ENCODE measurements around the gene TENM3. TPM values are rescaled to one million over a fixed set of nuclear protein-coding genes. Genes with fewer than 3 reads are reported as not detected.

The TENM3 gene
- total RNA-seq, 1 donor from 2014 or later: 0.05 TPM

- Mint-ChIP-seq H3K36me3 (ENCODE audit: low read depth) (peaks cover 3% of the 10 kb centered on the region), H3K27me3 (ENCODE audit: low read depth) (peaks cover 53% of the 10 kb centered on the region), H3K27ac (no peak overlapping the region), H3K4me3 (ENCODE audit: low read depth) (no peak overlapping the region), H3K9me3 (no peaks in the 10 kb centered on the region), H3K4me1 (ENCODE audit: low read depth) (peaks cover 6% of the 10 kb centered on the region)
- DNase-seq (ENCODE audit: low spot score): no peak
- intact Hi-C loops (cut with micrococcal nuclease): loop anchor here (5.0 kb wide), 1 partner anchor 303 kb away; no protein-coding TSS in a partner anchor
Observed at GRCh38 chr4:182449930-182450439, 206.8 kb downstream of the TENM3 start.

- H3K4me1 Mint-ChIP-seq (ENCODE audit: low read depth): peaks cover 6% of the 10 kb centered on the region
- no peak for DNase-seq (ENCODE audit: low spot score)
- H3K4me3 Mint-ChIP-seq (ENCODE audit: low read depth): no peak overlapping the region
- H3K36me3 Mint-ChIP-seq (ENCODE audit: low read depth): peaks cover 3% of the 10 kb centered on the region
- intact Hi-C loops (cut with micrococcal nuclease): no loop called here
- no peak overlapping the region for H3K27ac Mint-ChIP-seq
- H3K9me3 Mint-ChIP-seq: no peaks in the 10 kb centered on the region
- H3K27me3 Mint-ChIP-seq (ENCODE audit: low read depth): peaks cover 48% of the 10 kb centered on the region
Observed at GRCh38 chr4:182451441-182451840, 208.2 kb downstream of the TENM3 start.

- Mint-ChIP-seq H3K36me3 (ENCODE audit: low read depth) (no peaks in the 10 kb centered on the region), H3K4me3 (ENCODE audit: low read depth) (no peak overlapping the region), H3K27ac (no peak overlapping the region), H3K27me3 (ENCODE audit: low read depth) (peaks cover 30% of the 10 kb centered on the region), H3K9me3 (no peaks in the 10 kb centered on the region), H3K4me1 (ENCODE audit: low read depth) (peaks cover 3% of the 10 kb centered on the region)
- intact Hi-C loops (cut with micrococcal nuclease): no loop called here
- DNase-seq (ENCODE audit: low spot score): no peak
Observed at GRCh38 chr4:182453830-182454229, 210.6 kb downstream of the TENM3 start.

- no peaks in the 10 kb centered on the region for H3K4me1 Mint-ChIP-seq (ENCODE audit: low read depth)
- H3K4me3 Mint-ChIP-seq (ENCODE audit: low read depth): no peak overlapping the region
- no peak for DNase-seq (ENCODE audit: low spot score)
- intact Hi-C loops (cut with micrococcal nuclease): no loop called here
- H3K9me3 Mint-ChIP-seq: no peaks in the 10 kb centered on the region
- peaks cover 25% of the 10 kb centered on the region for H3K27me3 Mint-ChIP-seq (ENCODE audit: low read depth)
- no peak overlapping the region for H3K27ac Mint-ChIP-seq
- no peaks in the 10 kb centered on the region for H3K36me3 Mint-ChIP-seq (ENCODE audit: low read depth)
Observed at GRCh38 chr4:182454440-182455013, 211.3 kb downstream of the TENM3 start.

- intact Hi-C loops (cut with micrococcal nuclease): no loop called here
Observed at GRCh38 chr4:182465114-182465513, 221.9 kb downstream of the TENM3 start.

GRCh38 chr4:182465979-182466378, 222.8 kb downstream of the TENM3 start:
- no peaks in the 10 kb centered on the region for H3K4me1 Mint-ChIP-seq (ENCODE audit: low read depth)
- intact Hi-C loops (cut with micrococcal nuclease): no loop called here
- H3K4me3 Mint-ChIP-seq (ENCODE audit: low read depth): no peak overlapping the region
- H3K27ac Mint-ChIP-seq: no peak overlapping the region
- H3K27me3 Mint-ChIP-seq (ENCODE audit: low read depth): no peaks in the 10 kb centered on the region
- no peak for DNase-seq (ENCODE audit: low spot score)
- H3K9me3 Mint-ChIP-seq: no peaks in the 10 kb centered on the region
- no peaks in the 10 kb centered on the region for H3K36me3 Mint-ChIP-seq (ENCODE audit: low read depth)

More at GRCh38 chr4:182465114-182465513, 221.9 kb downstream of the TENM3 start:
- Mint-ChIP-seq H3K27ac (no peak overlapping the region), H3K4me3 (ENCODE audit: low read depth) (no peak overlapping the region), H3K27me3 (ENCODE audit: low read depth) (no peaks in the 10 kb centered on the region), H3K36me3 (ENCODE audit: low read depth) (no peaks in the 10 kb centered on the region), H3K4me1 (ENCODE audit: low read depth) (no peaks in the 10 kb centered on the region), H3K9me3 (no peaks in the 10 kb centered on the region)
- no peak for DNase-seq (ENCODE audit: low spot score)

- Mint-ChIP-seq H3K27me3 (ENCODE audit: low read depth) (no peaks in the 10 kb centered on the region), H3K4me3 (ENCODE audit: low read depth) (no peak overlapping the region), H3K4me1 (ENCODE audit: low read depth) (no peaks in the 10 kb centered on the region), H3K36me3 (ENCODE audit: low read depth) (no peaks in the 10 kb centered on the region), H3K27ac (no peak overlapping the region), H3K9me3 (no peaks in the 10 kb centered on the region)
- intact Hi-C loops (cut with micrococcal nuclease): no loop called here
- no peak for DNase-seq (ENCODE audit: low spot score)
Observed at GRCh38 chr4:182470215-182470614, 227.0 kb downstream of the TENM3 start.

- H3K36me3 Mint-ChIP-seq (ENCODE audit: low read depth): no peaks in the 10 kb centered on the region
- intact Hi-C loops (cut with micrococcal nuclease): loop anchor here (5.0 kb wide), 2 partner anchors 332 to 787 kb away; no protein-coding TSS in a partner anchor
Observed at GRCh38 chr4:182475539-182475938, 232.3 kb downstream of the TENM3 start.

GRCh38 chr4:182478475-182478874, 235.3 kb downstream of the TENM3 start:
- intact Hi-C loops (cut with micrococcal nuclease): loop anchor here (1.0 to 5.0 kb wide), 3 partner anchors 329 to 784 kb away; no protein-coding TSS in a partner anchor
- no peak overlapping the region for H3K4me3 Mint-ChIP-seq (ENCODE audit: low read depth)
- DNase-seq (ENCODE audit: low spot score): no peak
- H3K4me1 Mint-ChIP-seq (ENCODE audit: low read depth): no peaks in the 10 kb centered on the region
- peaks cover 2% of the 10 kb centered on the region for H3K27me3 Mint-ChIP-seq (ENCODE audit: low read depth)
- no peaks in the 10 kb centered on the region for H3K9me3 Mint-ChIP-seq
- H3K36me3 Mint-ChIP-seq (ENCODE audit: low read depth): no peaks in the 10 kb centered on the region
- H3K27ac Mint-ChIP-seq: no peak overlapping the region

More at GRCh38 chr4:182475539-182475938, 232.3 kb downstream of the TENM3 start:
- Mint-ChIP-seq H3K27ac (no peak overlapping the region), H3K27me3 (ENCODE audit: low read depth) (peaks cover 2% of the 10 kb centered on the region), H3K4me3 (ENCODE audit: low read depth) (no peak overlapping the region), H3K9me3 (no peaks in the 10 kb centered on the region), H3K4me1 (ENCODE audit: low read depth) (no peaks in the 10 kb centered on the region)
- DNase-seq (ENCODE audit: low spot score): no peak

- H3K27ac Mint-ChIP-seq: no peak overlapping the region
- no peaks in the 10 kb centered on the region for H3K36me3 Mint-ChIP-seq (ENCODE audit: low read depth)
- H3K4me1 Mint-ChIP-seq (ENCODE audit: low read depth): no peaks in the 10 kb centered on the region
- no peaks in the 10 kb centered on the region for H3K27me3 Mint-ChIP-seq (ENCODE audit: low read depth)
- H3K9me3 Mint-ChIP-seq: no peaks in the 10 kb centered on the region
- DNase-seq (ENCODE audit: low spot score): no peak
- no peak overlapping the region for H3K4me3 Mint-ChIP-seq (ENCODE audit: low read depth)
- intact Hi-C loops (cut with micrococcal nuclease): no loop called here
Observed at GRCh38 chr4:182483685-182484084, 240.5 kb downstream of the TENM3 start.

- Mint-ChIP-seq H3K36me3 (ENCODE audit: low read depth) (no peaks in the 10 kb centered on the region), H3K4me1 (ENCODE audit: low read depth) (peaks cover 1% of the 10 kb centered on the region), H3K4me3 (ENCODE audit: low read depth) (no peak overlapping the region), H3K27me3 (ENCODE audit: low read depth) (peaks cover 6% of the 10 kb centered on the region), H3K27ac (no peak overlapping the region), H3K9me3 (no peaks in the 10 kb centered on the region)
- intact Hi-C loops (cut with micrococcal nuclease): no loop called here
- no peak for DNase-seq (ENCODE audit: low spot score)
Observed at GRCh38 chr4:182486881-182487280, 243.7 kb downstream of the TENM3 start.

- H3K27ac Mint-ChIP-seq: no peak overlapping the region
- intact Hi-C loops (cut with micrococcal nuclease): no loop called here
- H3K9me3 Mint-ChIP-seq: no peaks in the 10 kb centered on the region
- H3K4me3 Mint-ChIP-seq (ENCODE audit: low read depth): no peak overlapping the region
- no peak for DNase-seq (ENCODE audit: low spot score)
- no peaks in the 10 kb centered on the region for H3K36me3 Mint-ChIP-seq (ENCODE audit: low read depth)
- H3K4me1 Mint-ChIP-seq (ENCODE audit: low read depth): peaks cover 8% of the 10 kb centered on the region
- peaks cover 6% of the 10 kb centered on the region for H3K27me3 Mint-ChIP-seq (ENCODE audit: low read depth)
Observed at GRCh38 chr4:182488896-182489295, 245.7 kb downstream of the TENM3 start.

- Mint-ChIP-seq H3K27me3 (ENCODE audit: low read depth) (peaks cover 6% of the 10 kb centered on the region), H3K4me1 (ENCODE audit: low read depth) (peaks cover 8% of the 10 kb centered on the region), H3K9me3 (no peaks in the 10 kb centered on the region), H3K4me3 (ENCODE audit: low read depth) (no peak overlapping the region), H3K36me3 (ENCODE audit: low read depth) (no peaks in the 10 kb centered on the region), H3K27ac (no peak overlapping the region)
- intact Hi-C loops (cut with micrococcal nuclease): loop anchor here (5.0 kb wide), 1 partner anchor 318 kb away; no protein-coding TSS in a partner anchor
- no peak for DNase-seq (ENCODE audit: low spot score)
Observed at GRCh38 chr4:182489607-182490006, 246.4 kb downstream of the TENM3 start.

Data from activated T-helper 2 cell treated with anti-CD3 and anti-CD28 coated beads, Interferon-gamma antibody, Interleukin-2, Interleukin-4, amounts not matched to agents 10 μg/mL and 5 μg/mL and 100 μg/mL, durations not matched to agents 14 hours and 24 hours and 36 hours (primary cell).